CD4-positive, alpha-beta T cell treated with Interleukin-21 for 1 hour (primary cell): Measurements from ENCODE around the gene EGFR.

Source experiments
- DNase-seq: peaks from one replicate; pipeline ENCODE4 v3.0.0-alpha.2; 2020

Gene EGFR

DNA sequence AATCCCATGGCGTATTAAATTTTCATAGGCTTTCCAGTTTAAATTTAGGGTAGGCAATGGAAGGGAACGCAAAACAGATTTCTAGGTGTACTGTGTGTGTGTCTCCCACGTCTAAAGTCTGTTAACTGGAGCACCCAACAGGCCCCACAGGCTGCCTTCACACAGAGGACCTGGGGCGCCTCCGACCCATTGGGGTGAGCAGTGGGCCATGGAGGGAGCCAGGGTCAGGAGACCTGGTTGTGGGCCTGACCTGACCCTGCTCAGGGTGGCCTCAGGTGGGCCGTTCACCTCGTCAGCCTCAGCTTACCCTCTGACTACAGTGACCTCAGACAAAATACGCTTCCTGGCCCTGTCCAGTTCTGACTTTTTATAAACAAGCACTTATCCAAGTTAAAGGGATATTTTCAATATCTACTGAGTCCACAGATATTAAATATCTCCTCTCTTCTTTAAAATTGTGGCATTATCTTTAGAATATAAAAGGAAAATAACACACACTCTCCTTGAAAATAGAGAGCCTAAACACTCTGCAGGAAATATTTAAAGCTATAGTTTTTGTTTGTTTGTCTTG lies 159.6 kb downstream of the EGFR start:
- no peak for DNase-seq

DNA sequence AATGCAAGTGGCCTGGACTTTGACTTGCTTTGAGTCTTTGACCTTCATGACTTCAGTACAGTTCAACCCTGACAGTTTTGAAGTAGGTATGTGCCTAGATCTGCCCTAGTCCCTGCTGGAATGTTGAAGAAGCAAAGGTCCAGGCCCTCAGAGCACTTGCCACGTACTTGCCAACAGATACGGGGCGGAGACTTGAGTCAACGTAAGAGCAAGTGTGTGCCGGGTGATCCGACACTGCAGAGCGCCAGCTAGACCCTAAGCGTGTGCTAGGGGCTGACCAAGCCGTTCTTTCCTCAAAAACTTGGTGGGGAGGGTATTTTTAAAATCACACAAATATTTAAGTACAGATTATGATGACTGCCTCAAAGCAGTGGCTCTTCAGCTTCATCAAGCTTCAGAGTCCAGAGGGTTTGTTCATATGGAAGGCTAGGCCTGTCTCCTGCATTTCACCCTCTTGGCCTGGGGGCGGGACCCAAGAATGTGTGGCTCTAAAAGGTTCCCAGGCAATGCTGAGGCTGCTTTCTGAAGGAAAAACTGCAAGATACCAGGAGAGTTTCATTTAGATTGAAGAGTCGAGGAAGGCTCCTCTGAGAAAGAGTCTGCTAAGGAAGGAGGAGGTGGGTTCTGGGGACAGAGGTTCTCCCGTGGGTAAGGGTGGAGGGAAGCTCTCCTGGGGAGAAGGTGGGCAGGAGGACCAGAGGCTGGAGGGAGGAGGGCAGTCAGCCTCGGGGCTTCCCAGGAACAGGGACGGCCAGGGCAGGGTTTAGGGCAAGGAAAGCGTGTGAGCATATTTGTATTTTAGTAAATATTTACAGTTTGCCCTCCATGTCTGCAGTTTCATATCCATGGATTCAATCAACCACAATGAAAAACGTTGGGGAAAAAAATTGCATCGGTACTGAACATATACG lies 160.3 kb downstream of the EGFR start:
- no peak for DNase-seq

DNA sequence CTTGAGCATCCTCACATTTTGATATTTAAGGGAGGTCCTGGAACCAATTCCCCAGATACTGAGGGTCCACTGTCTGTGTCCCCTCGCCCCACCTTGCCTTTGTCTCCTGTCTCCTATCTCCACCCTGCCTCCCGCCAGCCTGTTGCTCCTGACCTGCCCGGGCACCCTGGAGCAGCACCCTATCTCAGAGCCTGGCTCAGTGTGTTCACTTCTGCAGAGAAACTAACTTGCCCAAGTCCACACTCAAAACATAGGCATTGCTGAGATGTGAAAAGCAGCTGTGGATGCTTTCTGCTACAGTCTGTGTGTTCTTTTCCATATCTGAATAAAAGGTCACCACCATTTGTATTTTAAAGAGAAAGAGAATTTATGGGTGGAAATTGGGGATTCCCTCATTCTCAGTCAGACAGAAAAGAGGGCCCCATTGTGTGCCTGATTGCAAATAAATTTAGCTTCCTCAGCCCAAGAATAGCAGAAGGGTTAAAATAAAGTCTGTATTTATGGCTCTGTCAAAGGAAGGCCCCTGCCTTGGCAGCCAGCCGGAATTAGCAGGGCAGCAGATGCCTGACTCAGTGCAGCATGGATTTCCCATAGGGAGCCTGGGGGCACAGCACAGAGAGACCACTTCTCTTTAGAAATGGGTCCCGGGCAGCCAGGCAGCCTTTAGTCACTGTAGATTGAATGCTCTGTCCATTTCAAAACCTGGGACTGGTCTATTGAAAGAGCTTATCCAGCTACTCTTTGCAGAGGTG lies 161.3 kb downstream of the EGFR start:
- no peak for DNase-seq

DNA sequence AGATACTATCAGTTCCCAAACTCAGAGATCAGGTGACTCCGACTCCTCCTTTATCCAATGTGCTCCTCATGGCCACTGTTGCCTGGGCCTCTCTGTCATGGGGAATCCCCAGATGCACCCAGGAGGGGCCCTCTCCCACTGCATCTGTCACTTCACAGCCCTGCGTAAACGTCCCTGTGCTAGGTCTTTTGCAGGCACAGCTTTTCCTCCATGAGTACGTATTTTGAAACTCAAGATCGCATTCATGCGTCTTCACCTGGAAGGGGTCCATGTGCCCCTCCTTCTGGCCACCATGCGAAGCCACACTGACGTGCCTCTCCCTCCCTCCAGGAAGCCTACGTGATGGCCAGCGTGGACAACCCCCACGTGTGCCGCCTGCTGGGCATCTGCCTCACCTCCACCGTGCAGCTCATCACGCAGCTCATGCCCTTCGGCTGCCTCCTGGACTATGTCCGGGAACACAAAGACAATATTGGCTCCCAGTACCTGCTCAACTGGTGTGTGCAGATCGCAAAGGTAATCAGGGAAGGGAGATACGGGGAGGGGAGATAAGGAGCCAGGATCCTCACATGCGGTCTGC lies 162.2 kb downstream of the EGFR start:
- DNase-seq = no peak

DNA sequence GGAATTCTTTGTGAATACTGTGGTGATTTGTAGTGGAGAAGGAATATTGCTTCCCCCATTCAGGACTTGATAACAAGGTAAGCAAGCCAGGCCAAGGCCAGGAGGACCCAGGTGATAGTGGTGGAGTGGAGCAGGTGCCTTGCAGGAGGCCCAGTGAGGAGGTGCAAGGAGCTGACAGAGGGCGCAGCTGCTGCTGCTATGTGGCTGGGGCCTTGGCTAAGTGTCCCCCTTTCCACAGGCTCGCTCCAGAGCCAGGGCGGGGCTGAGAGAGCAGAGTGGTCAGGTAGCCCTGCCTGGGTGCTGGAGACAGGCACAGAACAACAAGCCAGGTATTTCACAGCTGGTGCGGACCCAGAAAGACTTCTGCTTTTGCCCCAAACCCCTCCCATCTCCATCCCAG lies 162.9 kb downstream of the EGFR start:
- DNase-seq = no peak

DNA sequence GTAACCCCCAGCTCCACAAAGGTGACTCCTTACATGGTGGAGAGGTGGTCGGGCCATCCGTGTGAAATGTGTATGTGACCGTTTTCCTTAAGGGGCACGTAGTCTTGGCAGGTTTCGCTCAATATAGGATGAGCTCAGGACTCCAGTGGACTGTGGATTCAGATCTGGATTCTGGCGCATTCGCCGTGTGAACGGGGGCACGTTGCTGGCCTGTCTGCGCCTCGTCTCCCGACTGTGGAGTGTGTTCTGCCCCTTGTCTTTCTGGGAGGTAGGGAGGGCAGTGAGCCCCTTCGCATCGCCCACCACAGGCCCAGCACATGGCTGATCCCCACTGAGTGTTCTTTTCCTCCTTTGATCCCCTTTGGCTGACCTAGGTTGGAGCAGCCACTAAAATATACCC lies 165.1 kb downstream of the EGFR start:
- no peak for DNase-seq

DNA sequence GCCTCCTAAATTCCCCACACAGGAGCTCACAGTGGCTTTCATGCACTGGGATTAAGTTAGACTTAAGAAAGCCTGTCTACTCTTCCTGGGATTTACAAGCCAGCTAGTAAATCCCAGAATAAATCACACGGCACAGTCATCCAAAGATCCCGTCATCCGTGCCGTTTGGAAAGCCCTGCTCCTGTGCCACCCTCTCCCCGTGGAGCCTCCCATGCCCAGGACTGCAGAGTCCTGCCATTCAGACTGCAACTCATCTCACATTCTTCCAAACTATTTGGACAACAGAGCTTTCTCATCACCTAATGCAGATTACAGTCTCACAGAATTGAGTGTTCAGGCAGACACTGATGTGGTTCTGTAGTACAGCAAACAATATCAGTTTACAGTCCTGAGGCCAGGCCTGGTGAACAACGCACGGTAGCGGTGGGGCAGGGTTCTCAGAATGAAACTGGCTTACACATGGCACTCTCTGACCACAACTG lies 166.5 kb downstream of the EGFR start:
- no peak for DNase-seq

DNA sequence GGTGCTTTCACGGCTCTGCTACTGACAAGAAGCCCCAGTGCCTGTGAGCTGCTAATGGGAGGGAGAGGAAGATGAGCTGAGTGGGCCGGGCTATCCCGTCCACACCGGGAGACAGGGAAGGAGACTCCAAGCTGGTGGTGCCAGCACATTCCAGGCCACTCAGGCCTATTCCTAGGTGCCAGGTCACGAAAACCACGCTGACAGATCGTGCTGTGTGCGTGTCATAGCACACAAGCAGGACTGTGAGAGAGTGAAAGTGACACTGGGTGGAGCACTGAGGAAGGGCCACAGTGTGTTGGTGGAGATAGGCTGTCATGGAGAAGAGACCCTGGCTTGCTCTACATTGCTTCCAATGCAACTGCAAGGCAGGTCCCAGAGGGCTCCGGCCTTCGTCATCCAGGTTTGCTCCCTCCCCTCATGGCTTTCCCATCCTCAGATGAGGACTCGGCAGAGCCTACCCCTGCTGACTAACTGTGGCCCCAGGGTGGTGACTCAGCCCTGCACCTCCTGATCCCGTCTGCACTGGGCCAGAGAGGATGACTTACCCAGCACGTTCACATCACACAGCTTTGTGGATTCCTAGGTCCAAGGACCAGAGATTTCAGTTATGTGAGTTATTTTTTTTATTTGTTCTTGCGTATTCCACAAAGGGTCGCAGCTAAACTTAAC lies 167.3 kb downstream of the EGFR start:
- no peak for DNase-seq

DNA sequence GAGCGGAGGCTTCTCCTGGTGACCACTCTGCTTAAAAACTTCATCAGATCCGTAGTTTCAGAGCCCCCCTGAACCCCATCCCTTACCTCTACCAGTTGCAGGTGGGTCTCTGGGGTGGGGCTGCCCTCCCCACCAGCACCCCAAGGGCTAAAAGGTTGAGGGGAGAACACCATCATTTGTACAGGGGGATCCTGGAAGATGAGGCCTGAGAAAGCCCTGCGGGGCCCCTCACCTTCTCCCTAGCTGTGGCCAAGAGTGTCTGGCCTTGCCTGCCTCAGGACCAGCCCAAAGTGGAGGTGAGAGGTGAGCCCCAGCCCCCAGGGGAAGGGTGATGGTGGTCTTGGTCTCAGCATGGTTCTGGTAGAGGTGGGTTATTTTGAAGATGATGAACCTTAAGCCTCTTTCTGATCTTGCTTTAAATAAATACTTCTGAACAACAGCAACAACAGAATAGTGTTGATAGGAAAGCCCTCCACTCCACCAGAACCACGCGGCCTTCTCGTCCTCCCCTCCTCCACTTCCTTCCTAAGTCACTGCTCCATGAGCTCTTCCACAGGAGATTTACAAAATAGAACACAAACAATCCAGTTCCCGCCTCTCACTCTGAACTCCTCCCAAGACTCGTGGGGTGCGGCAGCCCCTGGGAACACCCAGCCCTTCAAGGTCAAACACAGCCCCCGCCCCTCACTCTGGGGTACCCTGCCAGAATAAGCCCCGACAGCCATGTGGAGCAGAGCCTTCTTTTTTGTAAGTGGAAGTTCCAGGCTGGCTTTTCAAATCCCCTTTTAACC lies 169.1 kb downstream of the EGFR start:
- no peak for DNase-seq

DNA sequence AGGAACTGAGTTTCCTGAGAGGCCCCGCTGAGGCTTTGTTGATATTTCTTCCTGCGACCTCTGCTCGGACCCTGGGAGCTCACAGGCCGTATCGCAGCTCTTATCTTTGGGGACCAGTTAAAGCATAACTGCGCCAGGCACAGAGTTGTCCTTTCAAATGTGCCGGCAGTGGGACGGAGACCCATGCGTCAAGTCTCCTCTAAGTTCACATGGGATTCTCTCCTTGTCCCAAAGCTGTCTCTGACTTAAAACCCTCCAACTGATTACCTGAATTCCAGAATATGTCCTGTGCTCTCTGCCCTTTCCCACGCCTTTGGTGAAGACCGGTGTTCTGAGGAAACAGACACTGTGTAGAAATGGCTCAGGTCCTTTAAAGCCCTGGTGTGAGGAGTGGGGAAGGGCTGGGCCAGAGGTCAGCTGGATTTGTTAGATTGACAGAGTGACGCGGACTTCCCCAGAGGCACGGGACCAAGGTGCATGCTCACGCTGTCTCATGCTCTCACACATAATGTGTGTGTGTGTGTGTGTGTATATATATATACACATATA lies 169.8 kb downstream of the EGFR start:
- DNase-seq = no peak

DNA sequence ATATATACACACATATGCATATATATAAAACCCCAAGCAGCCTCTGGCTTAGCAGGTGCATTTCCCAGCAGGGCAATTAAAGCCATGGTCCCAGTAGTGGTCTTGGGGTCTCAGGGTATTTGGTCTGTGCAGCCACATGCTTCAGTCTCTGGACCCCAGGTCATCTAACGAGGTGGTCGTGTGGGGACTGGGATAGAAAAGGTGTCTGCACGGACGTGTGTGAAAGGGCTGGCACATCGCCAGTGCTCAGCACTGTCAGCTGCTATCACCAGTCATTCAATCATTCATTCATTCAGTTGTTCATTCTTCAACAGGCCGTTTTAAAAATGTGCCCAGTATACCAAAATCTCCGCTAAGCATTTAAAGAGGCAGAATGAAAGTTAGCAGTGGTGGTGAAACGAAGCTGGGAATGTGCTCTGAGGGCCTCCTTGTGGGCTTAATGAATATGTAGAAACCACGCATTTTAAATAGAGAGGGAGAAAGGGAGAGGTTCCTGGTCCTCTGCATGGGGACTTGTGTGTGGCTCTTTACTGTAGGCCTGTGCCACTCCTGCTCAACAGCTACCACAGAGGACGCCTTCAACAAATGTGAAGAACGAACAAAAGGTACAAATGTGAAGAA lies 170.4 kb downstream of the EGFR start:
- DNase-seq = no peak

DNA sequence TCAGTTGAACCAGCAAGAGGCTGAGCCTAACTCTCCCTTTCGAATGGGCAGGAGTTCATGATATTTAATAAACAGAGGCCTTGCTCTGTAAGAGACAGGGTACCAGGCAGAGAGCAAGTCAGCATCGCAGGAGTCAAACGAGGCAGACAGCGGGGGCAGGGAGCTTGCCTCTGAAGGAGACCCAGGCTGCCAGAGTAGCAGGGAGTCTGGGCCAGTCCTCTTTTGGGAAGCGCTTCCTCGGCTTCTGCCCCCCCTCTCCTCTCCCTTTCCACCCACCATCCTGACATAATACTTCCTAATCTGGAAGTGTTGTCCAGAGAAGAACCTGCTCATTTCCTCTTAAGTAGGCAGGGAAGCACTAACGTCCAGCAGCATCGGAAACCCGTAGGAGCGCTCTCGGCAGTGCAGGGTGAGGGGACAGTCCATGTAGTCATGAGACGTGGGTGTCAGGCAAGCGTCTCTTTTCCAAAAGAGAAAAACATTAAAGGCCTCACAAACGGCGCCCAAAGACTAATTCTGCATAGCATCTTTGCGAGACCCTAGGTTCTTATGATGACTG lies 171.1 kb downstream of the EGFR start:
- no peak for DNase-seq

DNA sequence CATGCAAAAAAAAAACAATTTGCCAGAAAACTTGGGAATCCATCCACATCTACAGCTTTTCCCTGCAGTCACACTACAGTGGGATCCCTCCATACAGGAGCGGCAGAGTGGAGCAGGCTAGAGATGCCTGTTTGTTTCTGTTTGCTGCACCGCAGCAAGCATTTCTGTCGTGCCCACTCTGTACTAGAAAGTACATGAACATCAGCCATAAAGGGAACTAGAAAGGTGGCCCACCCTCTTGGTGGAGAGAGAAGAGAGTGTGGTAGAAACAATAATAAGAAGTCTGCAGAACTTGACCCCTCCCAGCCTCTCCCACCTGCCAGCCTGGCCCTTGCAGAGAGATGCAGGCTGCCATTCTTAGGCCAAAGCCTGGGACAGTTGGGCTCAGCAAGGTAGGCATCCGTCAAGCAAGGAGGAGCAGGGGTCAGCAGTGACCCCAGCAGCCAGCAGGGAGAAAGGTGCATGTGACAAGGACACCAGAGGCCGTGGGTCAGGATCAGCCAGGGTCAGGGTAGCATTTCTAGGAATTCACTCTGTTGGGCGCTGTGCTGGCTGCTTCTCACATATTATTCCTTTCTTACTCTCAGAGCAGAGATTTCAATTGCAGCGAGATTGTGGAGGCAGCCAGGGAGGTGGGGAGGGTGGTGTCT lies 171.8 kb downstream of the EGFR start:
- DNase-seq = no peak

DNA sequence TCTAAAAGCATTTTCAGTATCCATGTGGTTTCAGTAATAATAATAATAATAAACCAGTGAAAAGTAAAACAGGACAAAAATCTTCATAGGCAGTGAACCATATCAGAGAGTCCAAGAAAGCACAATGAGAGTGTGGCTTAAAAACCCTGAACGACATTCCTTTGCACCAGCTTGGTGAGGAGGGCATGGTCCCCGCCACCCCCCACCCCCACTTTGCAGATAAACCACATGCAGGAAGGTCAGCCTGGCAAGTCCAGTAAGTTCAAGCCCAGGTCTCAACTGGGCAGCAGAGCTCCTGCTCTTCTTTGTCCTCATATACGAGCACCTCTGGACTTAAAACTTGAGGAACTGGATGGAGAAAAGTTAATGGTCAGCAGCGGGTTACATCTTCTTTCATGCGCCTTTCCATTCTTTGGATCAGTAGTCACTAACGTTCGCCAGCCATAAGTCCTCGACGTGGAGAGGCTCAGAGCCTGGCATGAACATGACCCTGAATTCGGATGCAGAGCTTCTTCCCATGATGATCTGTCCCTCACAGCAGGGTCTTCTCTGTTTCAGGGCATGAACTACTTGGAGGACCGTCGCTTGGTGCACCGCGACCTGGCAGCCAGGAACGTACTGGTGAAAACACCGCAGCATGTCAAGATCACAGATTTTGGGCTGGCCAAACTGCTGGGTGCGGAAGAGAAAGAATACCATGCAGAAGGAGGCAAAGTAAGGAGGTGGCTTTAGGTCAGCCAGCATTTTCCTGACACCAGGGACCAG lies 172.5 kb downstream of the EGFR start:
- no peak for DNase-seq

DNA sequence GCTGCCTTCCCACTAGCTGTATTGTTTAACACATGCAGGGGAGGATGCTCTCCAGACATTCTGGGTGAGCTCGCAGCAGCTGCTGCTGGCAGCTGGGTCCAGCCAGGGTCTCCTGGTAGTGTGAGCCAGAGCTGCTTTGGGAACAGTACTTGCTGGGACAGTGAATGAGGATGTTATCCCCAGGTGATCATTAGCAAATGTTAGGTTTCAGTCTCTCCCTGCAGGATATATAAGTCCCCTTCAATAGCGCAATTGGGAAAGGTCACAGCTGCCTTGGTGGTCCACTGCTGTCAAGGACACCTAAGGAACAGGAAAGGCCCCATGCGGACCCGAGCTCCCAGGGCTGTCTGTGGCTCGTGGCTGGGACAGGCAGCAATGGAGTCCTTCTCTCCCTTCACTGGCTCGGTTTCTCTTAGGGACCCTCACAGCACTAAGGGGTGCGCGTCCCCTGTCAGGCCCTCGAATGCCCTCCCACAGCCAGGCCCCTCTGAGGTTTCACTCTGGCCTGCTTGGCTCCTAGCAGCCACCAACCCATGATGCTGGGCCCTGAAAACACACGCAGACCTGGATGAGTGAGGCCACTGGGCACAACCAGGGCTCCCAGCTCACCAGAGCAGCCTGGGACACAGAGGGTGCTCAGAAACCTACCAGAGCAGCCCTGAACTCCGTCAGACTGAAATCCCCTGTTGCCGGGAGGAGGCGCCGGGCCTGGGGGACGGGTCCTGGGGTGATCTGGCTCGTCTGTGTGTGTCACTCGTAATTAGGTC lies 173.3 kb downstream of the EGFR start:
- no peak for DNase-seq

DNA sequence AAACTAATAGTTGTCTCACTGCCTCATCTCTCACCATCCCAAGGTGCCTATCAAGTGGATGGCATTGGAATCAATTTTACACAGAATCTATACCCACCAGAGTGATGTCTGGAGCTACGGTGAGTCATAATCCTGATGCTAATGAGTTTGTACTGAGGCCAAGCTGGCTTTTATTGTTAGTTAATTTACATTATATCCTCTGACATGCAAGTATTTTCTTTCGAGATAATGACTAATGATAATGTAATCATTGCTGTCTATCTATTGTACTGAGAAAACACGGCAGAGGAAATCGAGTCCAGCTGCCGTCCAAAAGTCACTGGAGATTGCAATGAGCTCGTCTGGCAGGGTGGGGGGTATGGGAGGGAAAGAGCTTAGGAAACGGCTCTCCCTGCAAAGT lies 173.9 kb downstream of the EGFR start:
- DNase-seq = no peak

DNA sequence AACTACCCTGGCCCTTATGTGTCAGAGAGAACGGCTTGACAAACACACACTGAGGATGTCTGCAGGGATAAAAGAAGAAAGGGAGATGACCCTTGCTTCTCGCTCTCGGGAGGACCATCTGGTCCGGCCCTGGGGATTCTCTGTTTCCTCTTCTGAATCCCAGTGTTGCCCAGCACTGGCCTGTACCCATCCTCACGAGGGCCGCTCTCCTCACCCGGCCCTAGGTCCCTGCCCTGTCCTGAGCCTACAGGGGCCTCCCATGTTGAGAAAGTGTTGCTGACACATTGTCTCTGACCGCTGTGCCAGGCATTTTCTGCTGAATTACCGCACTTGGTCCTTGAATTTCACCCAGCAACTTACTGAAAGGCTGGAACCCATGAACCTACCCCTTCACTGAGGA lies 174.4 kb downstream of the EGFR start:
- DNase-seq = no peak

DNA sequence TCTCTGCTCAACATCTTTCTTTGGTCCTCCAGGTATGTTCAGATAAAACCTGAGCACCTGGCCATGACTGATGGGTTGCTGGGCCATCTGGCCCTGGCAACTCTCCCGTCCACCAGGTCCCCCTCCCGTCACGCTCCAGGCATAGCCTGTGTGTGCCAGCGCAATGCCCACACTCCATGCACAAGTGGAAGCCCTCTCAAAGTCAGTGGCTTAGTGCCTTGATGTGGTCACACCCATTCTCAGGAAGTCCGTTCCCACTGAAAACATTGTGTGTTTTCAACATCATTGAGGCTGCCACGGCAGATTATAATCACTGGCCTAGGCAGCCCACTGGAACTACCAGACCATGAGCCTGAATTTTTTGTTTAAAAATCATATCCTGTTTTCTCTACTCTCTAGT lies 175.7 kb downstream of the EGFR start:
- no peak for DNase-seq
